ENCODE measurements around the gene FADD.

- TF ChIP-seq ZC3H10 (CRISPR knock-in tag; IDR thresholded peaks at IDR 0.05) (no peak), RARB (CRISPR knock-in tag; IDR thresholded peaks at IDR 0.05) (no peak)
These were observed 26.0 kb upstream of the FADD start for GRCh38 chr11:70176940-70177689.
